Measurements from ENCODE around the gene APELA.
"Not testable (repeated sequence)": the region's sequence is repeated elsewhere in the genome, so short reads cannot be mapped to it uniquely, and the experiment has no call there.

DNA sequence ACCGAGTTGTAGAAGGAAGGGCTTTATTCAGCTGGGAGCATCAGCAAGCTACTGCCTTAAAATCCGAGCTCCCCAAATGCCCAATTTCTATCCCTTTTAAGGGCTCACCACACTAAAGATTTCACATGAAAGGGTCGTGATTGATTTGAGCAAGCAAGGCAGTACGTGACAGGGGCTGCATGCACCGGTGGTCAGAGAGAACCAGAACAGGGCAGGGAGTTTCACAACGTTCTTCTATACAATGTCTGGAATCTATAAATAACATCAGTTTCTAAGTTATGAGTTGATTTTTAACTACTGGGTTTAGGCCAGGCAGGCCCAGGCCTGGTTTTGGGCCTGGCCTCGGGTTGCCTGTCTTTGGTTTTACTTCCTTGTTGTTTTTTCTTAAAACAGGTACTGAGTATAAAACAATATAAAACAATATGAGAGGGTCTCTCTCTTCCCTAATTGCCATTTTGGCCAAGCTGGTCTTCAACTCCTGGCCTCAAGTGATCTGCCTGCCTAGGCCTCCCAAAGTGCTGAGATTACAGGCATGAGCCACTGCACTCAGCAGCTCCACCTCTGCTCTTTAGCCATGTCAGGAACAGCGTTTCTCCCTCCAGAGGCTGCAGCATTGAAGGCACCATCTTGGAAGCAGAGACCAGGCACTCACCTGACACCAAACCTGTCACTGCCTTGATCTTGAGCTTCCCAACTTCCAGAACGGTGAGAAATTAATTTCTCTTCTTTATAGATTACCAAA lies 59.1 kb downstream of the APELA start:
- not testable (repeated sequence) for TF ChIP-seq EZH2 (IDR thresholded peaks at IDR 0.05; ENCODE audit: insufficient read depth, poor library complexity, severe bottlenecking); EZH2phosphoT487 (IDR thresholded peaks at IDR 0.05; ENCODE audit: insufficient read depth, low read depth)

Measured in GM23248 (cell line).